ENCODE data around the gene MOK. TPM values are rescaled to one million over a fixed set of nuclear protein-coding genes. Genes with fewer than 3 reads are reported as not detected.

Gene MOK
- total RNA-seq, 1 donor from 2014 or later: 2.3 TPM

DNA sequence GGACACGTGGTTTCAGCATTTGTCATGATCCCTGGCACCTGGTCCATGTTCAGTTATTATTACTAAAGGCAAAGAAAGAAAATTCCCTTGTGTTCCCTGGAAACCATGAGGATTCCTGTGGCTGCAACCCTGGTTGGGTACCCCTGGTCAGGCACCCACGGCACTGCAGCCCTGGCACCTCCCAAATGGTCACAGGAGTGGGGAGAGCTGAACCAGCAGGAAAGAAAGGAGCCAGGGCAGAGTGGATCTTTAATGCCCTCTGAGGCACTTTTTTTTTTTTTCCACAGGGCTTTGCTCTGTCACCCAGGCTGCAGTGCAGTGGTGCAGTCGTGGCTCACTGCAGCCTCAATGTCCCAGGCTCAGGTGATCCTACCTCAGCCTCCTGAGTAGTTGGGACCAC lies 40.3 kb upstream of the MOK start:
- TF ChIP-seq CTCF (conservative IDR thresholded peaks at IDR 0.05; ENCODE audit: low read depth, low read length): no peak
- H3K4me3 ChIP-seq (ENCODE audit: low read depth, low read length): no peak overlapping the region
- DNase-seq (ENCODE audit: low read depth): no peak

GRCh38 chr14:102344485-102344884 lies 39.5 kb upstream of the MOK start:
- no peak for DNase-seq (ENCODE audit: low read depth)
- no peak overlapping the region for H3K4me3 ChIP-seq (ENCODE audit: low read depth, low read length)
- no peak for TF ChIP-seq CTCF (conservative IDR thresholded peaks at IDR 0.05; ENCODE audit: low read depth, low read length)

DNA sequence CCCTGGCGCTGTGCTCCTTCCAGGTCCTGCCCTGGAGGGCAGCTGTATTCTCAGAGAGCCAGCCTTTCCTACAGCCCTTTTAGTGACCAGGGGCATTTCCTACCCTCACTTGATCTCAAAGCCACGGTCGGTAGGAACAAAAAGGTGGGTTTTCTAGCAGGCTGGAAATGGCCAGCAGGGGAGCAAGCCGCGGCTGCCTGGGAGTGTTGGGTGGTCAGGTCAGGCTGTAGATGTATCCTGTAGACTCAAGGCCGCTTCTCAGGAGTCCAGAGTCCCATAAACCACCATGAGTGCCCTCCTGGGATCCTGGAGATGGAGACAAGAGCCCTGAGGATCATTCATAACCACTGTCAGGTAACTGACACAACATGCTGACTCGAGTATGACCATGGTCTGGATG lies 39.1 kb upstream of the MOK start:
- no peak for DNase-seq (ENCODE audit: low read depth)
- no peak overlapping the region for H3K4me3 ChIP-seq (ENCODE audit: low read depth, low read length)
- no peak for TF ChIP-seq CTCF (conservative IDR thresholded peaks at IDR 0.05; ENCODE audit: low read depth, low read length)

DNA sequence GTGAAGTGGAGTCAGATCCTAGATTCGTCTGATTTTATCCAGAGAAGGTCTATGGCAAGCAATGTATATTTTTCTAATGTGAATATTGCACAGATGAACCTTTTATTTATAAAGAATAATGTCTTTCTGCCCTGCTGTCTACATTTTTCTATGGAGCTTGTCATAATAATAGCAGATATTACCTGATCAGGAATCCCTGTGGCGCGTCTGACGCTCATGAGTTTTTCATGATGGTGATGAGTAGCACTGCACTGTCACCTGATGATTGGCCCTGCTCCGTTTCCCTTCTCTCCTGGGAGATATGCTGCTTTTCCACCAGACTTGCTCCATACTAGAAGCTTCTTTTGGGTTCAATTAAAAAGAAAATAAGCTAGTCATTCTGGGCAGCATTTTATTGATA lies 37.3 kb upstream of the MOK start:
- no peak overlapping the region for H3K4me3 ChIP-seq (ENCODE audit: low read depth, low read length)
- DNase-seq (ENCODE audit: low read depth): no peak
- no peak for TF ChIP-seq CTCF (conservative IDR thresholded peaks at IDR 0.05; ENCODE audit: low read depth, low read length)

GRCh38 chr14:102341566-102341965 lies 36.6 kb upstream of the MOK start:
- DNase-seq (ENCODE audit: low read depth): no peak
- TF ChIP-seq CTCF (conservative IDR thresholded peaks at IDR 0.05; ENCODE audit: low read depth, low read length): no peak
- H3K4me3 ChIP-seq (ENCODE audit: low read depth, low read length): no peak overlapping the region

GRCh38 chr14:102338724-102339123 lies 33.8 kb upstream of the MOK start:
- TF ChIP-seq CTCF (conservative IDR thresholded peaks at IDR 0.05; ENCODE audit: low read depth, low read length): no peak
- no peak for DNase-seq (ENCODE audit: low read depth)
- no peak overlapping the region for H3K4me3 ChIP-seq (ENCODE audit: low read depth, low read length)

- no peak overlapping the region for H3K4me3 ChIP-seq (ENCODE audit: low read depth, low read length)
- no peak for DNase-seq (ENCODE audit: low read depth)
- TF ChIP-seq CTCF (conservative IDR thresholded peaks at IDR 0.05; ENCODE audit: low read depth, low read length): no peak
Measured at GRCh38 chr14:102335163-102335562, 30.2 kb upstream of the MOK start.
